Suprapubic skin (tissue), 4 donors: Measurements from ENCODE around the gene EGLN2. TPM values are rescaled to one million over a fixed set of nuclear protein-coding genes. Genes with fewer than 3 reads are reported as not detected.
A peak's percentile ranks its signal among the peaks of the same experiment; 100 is the strongest.
"Not testable (repeated sequence)": the region's sequence is repeated elsewhere in the genome, so short reads cannot be mapped to it uniquely, and the experiment has no call there.

Experiments
- DNase-seq, 2 donors: peaks; one replicate each; pipeline ENCODE4 v3.0.0-alpha.2; 2019; ENCODE audit warnings: low spot score in 2 of 2
- H3K27ac ChIP-seq: fragments of 200-600 bp; sonication (generic); one replicate; pipeline ENCODE4 v1.5.1; 2019
- H3K27me3 ChIP-seq: fragments of 200-600 bp; sonication (generic); one replicate; pipeline ENCODE4 v1.5.1; 2019
- H3K36me3 ChIP-seq: fragments of 200-600 bp; sonication (generic); one replicate; pipeline ENCODE4 v1.5.1; 2019
- H3K4me1 ChIP-seq: fragments of 200-600 bp; sonication (generic); one replicate; pipeline ENCODE4 v1.5.1; 2019
- H3K4me3 ChIP-seq: fragments of 200-600 bp; sonication (generic); one replicate; pipeline ENCODE4 v1.5.1; 2019; ENCODE audit warnings: mild to moderate bottlenecking
- H3K9me3 ChIP-seq: fragments of 200-600 bp; sonication (generic); one replicate; pipeline ENCODE4 v1.5.1; 2019
- CTCF ChIP-seq, 2 donors: fragments of 200-600 bp in 1 of 2; fragments of 450-650 bp in 1 of 2; sonication (generic) in 1 of 2; IDR thresholded peaks; one replicate each; pipeline ENCODE4 v1.5.1; 2016 to 2019; ENCODE audit warnings: antibody characterized with exemption in 2 of 2, mild to moderate bottlenecking in 1 of 2, moderate library complexity in 1 of 2
- EP300 ChIP-seq: sonication (generic); formaldehyde crosslinking; IDR thresholded peaks from one replicate; pipeline ENCODE4 v1.6.1; 2017; ENCODE audit warnings: antibody characterized with exemption
- POLR2A ChIP-seq, 2 donors: fragments of 450-650 bp; IDR thresholded peaks; one replicate each; pipeline ENCODE4 v1.6.1; 2017; ENCODE audit warnings: antibody characterized with exemption in 2 of 2, mild to moderate bottlenecking in 2 of 2, moderate library complexity in 2 of 2
- POLR2AphosphoS5 ChIP-seq, 3 donors: sonication (generic); formaldehyde crosslinking; IDR thresholded peaks; one replicate each; pipeline ENCODE4 v1.6.1; 2017; ENCODE audit warnings: antibody characterized with exemption in 3 of 3
- WGBS: methylation state at CpG from one replicate; pipeline ENCODE4 v1.1.5; 2018; 5-methylcytosine and 5-hydroxymethylcytosine counted together
- total RNA-seq, 4 donors: library from RNA; depleted of rRNA; stranded (reverse); fragments of >200 nt; gene quantifications; one replicate each; pipeline ENCODE4 v1.1.0, GENCODE V29; 2016

Gene EGLN2
- total RNA-seq, 4 donors from 2014 or later, result 31.5 to 51.2 (median 37.6) TPM

GRCh38 chr19:40809358-40810086, 10.5 kb downstream of the EGLN2 start:
- Histone ChIP-seq H3K36me3 (peaks cover 22% of the 10 kb centered on the region), H3K4me1 (peaks cover 78% of the 10 kb centered on the region), H3K27ac (peak overlapping the region; percentile 75), H3K9me3 (no peaks in the 10 kb centered on the region), H3K27me3 (no peaks in the 10 kb centered on the region), H3K4me3 (peak overlapping the region; percentile 45)
- no peak for DNase-seq
- TF ChIP-seq POLR2AphosphoS5 (IDR thresholded peaks at IDR 0.05) (no peak), POLR2A (IDR thresholded peaks at IDR 0.05) (no peak), EP300 (no peak), CTCF (IDR thresholded peaks at IDR 0.05) (no peak)
- WGBS, result 86% methylated on average over 24 of the region's 39 CpGs

GRCh38 chr19:40810160-40810559, 11.2 kb downstream of the EGLN2 start:
- TF ChIP-seq POLR2AphosphoS5 (IDR thresholded peaks at IDR 0.05), result no peak
- TF ChIP-seq CTCF (IDR thresholded peaks at IDR 0.05), result no peak
- TF ChIP-seq EP300, result no peak
- TF ChIP-seq POLR2A (IDR thresholded peaks at IDR 0.05), result no peak
- Histone ChIP-seq H3K36me3 (peaks cover 22% of the 10 kb centered on the region), H3K4me1 (peaks cover 71% of the 10 kb centered on the region), H3K27me3 (no peaks in the 10 kb centered on the region), H3K9me3 (no peaks in the 10 kb centered on the region), H3K4me3 (peak overlapping the region; percentile 45), H3K27ac (peak overlapping the region; percentile 75)
- 59% methylated on average over 7 of the region's 14 CpGs for WGBS
- DNase-seq, result no peak

DNA sequence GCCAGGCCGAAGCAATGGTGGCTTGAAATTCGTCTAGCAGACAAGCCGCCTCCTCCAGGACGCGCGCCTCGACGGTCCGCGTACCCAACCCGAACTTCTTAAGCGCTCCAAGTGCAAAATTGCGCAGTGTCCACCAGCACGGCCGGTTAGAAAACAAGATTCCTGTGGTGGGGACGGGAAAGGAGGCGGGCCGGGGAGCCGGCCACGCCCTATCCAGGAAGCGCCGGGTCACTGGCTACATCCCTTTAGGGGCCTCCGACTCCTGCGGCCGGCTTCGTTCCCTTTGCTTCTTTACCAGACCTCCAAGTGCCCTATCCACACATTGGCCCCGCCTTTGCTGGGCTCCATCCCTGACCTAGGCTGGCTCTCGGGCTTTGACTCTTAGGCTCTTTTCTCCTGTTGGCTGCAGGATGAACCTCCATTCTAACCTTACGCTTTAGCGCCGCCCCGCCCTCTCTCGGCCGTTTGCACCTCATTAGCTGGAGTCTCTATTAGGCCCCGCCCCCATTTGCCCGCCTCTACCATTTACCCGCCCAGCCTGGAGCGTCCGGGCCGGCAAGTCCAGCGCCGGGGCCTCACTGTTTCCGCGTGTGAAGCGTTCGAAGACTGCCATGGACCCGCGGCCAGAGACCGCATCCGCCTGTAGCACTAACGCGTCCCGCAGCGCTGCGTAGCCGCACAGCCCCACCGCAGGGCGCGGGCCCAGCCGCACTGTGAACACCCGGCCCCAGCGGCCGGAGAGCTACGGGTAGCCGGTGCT, 11.8 kb downstream of the EGLN2 start:
- Histone ChIP-seq H3K36me3 (peaks cover 22% of the 10 kb centered on the region), H3K4me3 (peak overlapping the region; percentile 45), H3K4me1 (peaks cover 65% of the 10 kb centered on the region), H3K27ac (peak overlapping the region; percentile 75)
- H3K9me3 ChIP-seq, H3K27me3 ChIP-seq: not testable (repeated sequence)
- DNase-seq, result peak; percentile 91 to 93
- 2% methylated on average over 11 of the region's 65 CpGs for WGBS

DNA sequence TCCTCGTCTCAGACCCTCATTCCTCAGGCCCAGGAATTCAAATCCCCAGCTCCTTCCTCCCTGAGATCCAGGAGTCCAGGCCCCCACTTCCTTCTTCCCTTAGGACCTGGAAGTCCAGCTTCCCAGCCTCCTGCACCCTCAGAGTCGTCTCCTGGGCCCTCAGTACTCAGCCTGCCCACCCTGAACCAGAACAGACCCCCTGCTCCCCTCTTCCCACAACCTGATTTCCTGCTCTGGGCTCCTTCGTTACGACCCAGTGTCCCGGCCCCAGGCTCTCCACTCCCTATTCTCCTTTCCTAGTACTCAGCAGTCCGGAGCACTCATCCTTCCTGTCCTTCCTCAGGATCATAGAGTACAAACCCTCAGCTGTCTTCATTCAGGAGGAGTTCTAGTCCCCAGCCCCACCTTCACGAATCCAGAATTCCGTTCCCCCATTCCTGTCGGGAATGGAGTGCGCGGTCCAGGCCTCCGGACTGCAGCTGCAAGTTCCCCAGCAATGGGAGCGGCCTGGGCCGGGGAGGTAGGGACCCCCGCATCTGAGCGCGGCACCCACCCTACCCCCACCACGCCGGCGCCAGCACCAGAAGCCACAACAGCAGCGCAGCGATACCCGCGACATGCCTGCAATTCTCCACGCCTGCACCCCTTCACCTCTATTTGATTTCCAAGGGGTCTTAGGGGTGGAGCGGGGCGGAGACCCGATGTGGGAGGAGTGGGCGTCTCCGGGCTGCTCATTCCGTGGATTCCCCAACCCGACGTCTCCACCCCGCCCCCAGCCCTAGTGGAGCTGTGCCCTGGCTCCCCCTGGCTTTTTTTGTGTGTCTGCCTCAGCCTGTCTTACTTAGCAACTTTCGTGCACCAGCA, 12.7 kb downstream of the EGLN2 start:
- DNase-seq, result peak; percentile 64 to 68
- H3K36me3 ChIP-seq, result peaks cover 22% of the 10 kb centered on the region
- H3K9me3 ChIP-seq, result no peaks in the 10 kb centered on the region
- peaks cover 56% of the 10 kb centered on the region for H3K4me1 ChIP-seq
- no peaks in the 10 kb centered on the region for H3K27me3 ChIP-seq
- H3K27ac ChIP-seq, result peak overlapping the region; percentile 75
- TF ChIP-seq EP300 (no peak), POLR2A (IDR thresholded peaks at IDR 0.05) (no peak), POLR2AphosphoS5 (IDR thresholded peaks at IDR 0.05) (no peak), CTCF (IDR thresholded peaks at IDR 0.05) (no peak)
- peak overlapping the region; percentile 45 for H3K4me3 ChIP-seq
- WGBS, result 18% methylated on average over 16 of the region's 35 CpGs

- DNase-seq, H3K27ac ChIP-seq, H3K27me3 ChIP-seq, H3K4me3 ChIP-seq, H3K9me3 ChIP-seq: not testable (repeated sequence)
- Histone ChIP-seq H3K4me1 (peaks cover 49% of the 10 kb centered on the region), H3K36me3 (peaks cover 19% of the 10 kb centered on the region)
- WGBS, result 87% methylated on average over 7 of the region's 7 CpGs
These were observed 13.6 kb downstream of the EGLN2 start for GRCh38 chr19:40812571-40812970.
